Neuronal stem cell (in vitro differentiated cells): ENCODE data around the gene EGFL8.

Experiments
- DNase-seq: peaks from one replicate; pipeline ENCODE4 v3.0.0-alpha.2; 2013; ENCODE audit warnings: low spot score
- H2AFZ ChIP-seq: one replicate; pipeline ENCODE4 v1.6.1; 2013; ENCODE audit warnings: mild to moderate bottlenecking, low read length, inconsistent platforms
- H2AK5ac ChIP-seq: 2 replicates; pipeline ENCODE4 v1.6.1; 2013; ENCODE audit warnings: low read depth, mild to moderate bottlenecking, inconsistent platforms, low read length, moderate library complexity, mixed read lengths
- H2BK120ac ChIP-seq: 2 replicates; pipeline ENCODE4 v1.6.1; 2013; ENCODE audit warnings: low read depth, mild to moderate bottlenecking, inconsistent platforms, low read length, moderate library complexity, mixed read lengths
- H2BK12ac ChIP-seq: one replicate; pipeline ENCODE4 v1.6.1; 2013; ENCODE audit warnings: low read length, inconsistent platforms
- H2BK15ac ChIP-seq: 2 replicates; pipeline ENCODE4 v1.6.1; 2013; ENCODE audit warnings: mild to moderate bottlenecking, low read length, inconsistent platforms, mixed read lengths
- H2BK5ac ChIP-seq: one replicate; pipeline ENCODE4 v1.6.1; 2013; ENCODE audit warnings: inconsistent platforms, mild to moderate bottlenecking, low read length, moderate library complexity
- H3K14ac ChIP-seq: one replicate; pipeline ENCODE4 v1.6.1; 2013; ENCODE audit warnings: low read length, inconsistent platforms
- H3K18ac ChIP-seq: 2 replicates; pipeline ENCODE4 v1.6.1; 2013; ENCODE audit warnings: low read length, inconsistent platforms
- H3K23ac ChIP-seq: 2 replicates; pipeline ENCODE4 v1.6.1; 2013; ENCODE audit warnings: low read depth, mild to moderate bottlenecking, mixed read lengths, low read length, inconsistent platforms; ENCODE audit not compliant: poor library complexity
- H3K27ac ChIP-seq: replicated peaks from 3 replicates; pipeline ENCODE4 v1.5.1; 2013; ENCODE audit warnings: low read length, inconsistent platforms
- H3K27me3 ChIP-seq, 3 experiments: 2 replicates each; pipeline ENCODE4 v1.6.1; 2013; ENCODE audit warnings: low read length in 3 of 3, mild to moderate bottlenecking in 2 of 3, inconsistent platforms in 1 of 3, low read depth in 1 of 3, mixed read lengths in 1 of 3, moderate library complexity in 1 of 3; ENCODE audit not compliant: control insufficient read depth in 3 of 3, insufficient read depth in 3 of 3
- H3K36me3 ChIP-seq, 2 donors: replicated peaks in 1 of 2; 2 replicates each; pipeline ENCODE4 v1.6.1; 2013; ENCODE audit warnings: low read length in 2 of 2; ENCODE audit not compliant: control insufficient read depth in 2 of 2, insufficient read depth in 2 of 2
- H3K4ac ChIP-seq: 2 replicates; pipeline ENCODE4 v1.6.1; 2013; ENCODE audit warnings: inconsistent platforms, mild to moderate bottlenecking, low read length, moderate library complexity
- H3K4me1 ChIP-seq, 2 donors: 1 replicate in 1 of 2; 2 replicates in 1 of 2; pipeline ENCODE4 v1.6.1; 2013; ENCODE audit warnings: low read length in 2 of 2, low read depth in 1 of 2; ENCODE audit not compliant: control insufficient read depth in 2 of 2, insufficient read depth in 1 of 2
- H3K4me2 ChIP-seq: one replicate; pipeline ENCODE4 v1.6.1; 2013; ENCODE audit warnings: mild to moderate bottlenecking, low read length, inconsistent platforms; ENCODE audit not compliant: insufficient read depth, poor library complexity, severe bottlenecking
- H3K4me3 ChIP-seq, 2 donors: 2 replicates each; pipeline ENCODE4 v1.5.1; 2013; ENCODE audit warnings: low read length in 2 of 2, mild to moderate bottlenecking in 2 of 2, inconsistent platforms in 1 of 2, moderate library complexity in 1 of 2
- H3K79me1 ChIP-seq: one replicate; pipeline ENCODE4 v1.6.1; 2013; ENCODE audit warnings: low read depth, mild to moderate bottlenecking, inconsistent platforms, low read length, moderate library complexity
- H3K9ac ChIP-seq: one replicate; pipeline ENCODE4 v1.6.1; 2013; ENCODE audit warnings: mild to moderate bottlenecking, low read depth, low read length, inconsistent platforms; ENCODE audit not compliant: poor library complexity
- H3K9me3 ChIP-seq, 2 donors: replicated peaks in 1 of 2; 2 replicates each; pipeline versions ENCODE3 to v1.6.1; 2013; ENCODE audit warnings: low read length in 2 of 2, mild to moderate bottlenecking in 2 of 2, inconsistent platforms in 1 of 2, low read depth in 1 of 2, mixed read lengths in 1 of 2, moderate library complexity in 1 of 2; ENCODE audit not compliant: control insufficient read depth in 2 of 2, insufficient read depth in 1 of 2
- H4K8ac ChIP-seq: one replicate; pipeline ENCODE4 v1.6.1; 2013; ENCODE audit warnings: low read depth, mild to moderate bottlenecking, inconsistent platforms, low read length, moderate library complexity
- H4K91ac ChIP-seq: one replicate; pipeline ENCODE4 v1.6.1; 2013; ENCODE audit warnings: low read length, low read depth, mild to moderate bottlenecking, inconsistent platforms; ENCODE audit not compliant: poor library complexity
- WGBS, 2 donors: extraction: QIAGEN DNeasy Blood & Tissue Kit; methylation state at CpG; one replicate each; pipeline ENCODE4 v1.1.7; 2013; ENCODE audit warnings: missing lambda C conversion rate in 2 of 2, mixed read lengths in 1 of 2; ENCODE audit not compliant: insufficient read length in 2 of 2, insufficient replicate concordance in 1 of 2; ENCODE audit errors: extremely low coverage in 2 of 2; 5-methylcytosine and 5-hydroxymethylcytosine counted together

EGFL8 gene

GRCh38 chr6:32174416-32174815, 10.0 kb downstream of the EGFL8 start:
- Histone ChIP-seq H2AK5ac (no peak overlapping the region), H4K8ac (no peak overlapping the region), H2BK120ac (no peak overlapping the region), H4K91ac (no peak overlapping the region), H3K4me2 (no peak overlapping the region), H2AFZ (no peak overlapping the region), H3K27ac (no peak overlapping the region), H3K23ac (no peak overlapping the region), H3K4me3 (peak overlapping the region in 1 of 2 donors; percentile 72), H3K18ac (no peak overlapping the region), H2BK5ac (no peak overlapping the region), H3K9ac (no peak overlapping the region), H3K4ac (no peak overlapping the region), H3K27me3 (no peaks in the 10 kb centered on the region), H3K36me3 (peaks cover 20 to 38% of the 10 kb centered on the region in 2 donors), H3K9me3 (no peaks in the 10 kb centered on the region), H3K14ac (no peak overlapping the region), H3K79me1 (peaks cover 7% of the 10 kb centered on the region), H2BK15ac (no peak overlapping the region), H3K4me1 (peaks cover 9 to 16% of the 10 kb centered on the region in 2 donors), H2BK12ac (no peak overlapping the region)
- no peak for DNase-seq
- WGBS, 2 donors = no CpG with 5 or more reads among the region's 1 CpG

- H2AK5ac ChIP-seq = peak overlapping the region; percentile 47
- H4K8ac ChIP-seq = no peak overlapping the region
- peaks cover 9 to 16% of the 10 kb centered on the region in 2 donors for H3K4me1 ChIP-seq
- H2AFZ ChIP-seq = peak overlapping the region; percentile 74
- peak overlapping the region; percentile 67 for H2BK5ac ChIP-seq
- H2BK15ac ChIP-seq = no peak overlapping the region
- peak overlapping the region; percentile 97 for H3K18ac ChIP-seq
- H4K91ac ChIP-seq = no peak overlapping the region
- H3K36me3 ChIP-seq = peaks cover 12 to 35% of the 10 kb centered on the region in 2 donors
- WGBS, 2 donors = no CpG with 5 or more reads among the region's 2 CpGs
- H2BK12ac ChIP-seq = no peak overlapping the region
- no peaks in the 10 kb centered on the region for H3K27me3 ChIP-seq
- no peaks in the 10 kb centered on the region for H3K9me3 ChIP-seq
- DNase-seq = no peak
- H3K4ac ChIP-seq = no peak overlapping the region
- no peak overlapping the region for H3K14ac ChIP-seq
- H3K23ac ChIP-seq = peak overlapping the region; percentile 50
- H3K27ac ChIP-seq = no peak overlapping the region
- H3K9ac ChIP-seq = peak overlapping the region; percentile 99
- peak overlapping the region; percentile 67 for H3K4me2 ChIP-seq
- H3K4me3 ChIP-seq = peak overlapping the region; percentile 72 to 94
- H3K79me1 ChIP-seq = peaks cover 3% of the 10 kb centered on the region
- no peak overlapping the region for H2BK120ac ChIP-seq
Measured at GRCh38 chr6:32175322-32175710, 10.9 kb downstream of the EGFL8 start.

- peaks cover 9 to 16% of the 10 kb centered on the region in 2 donors for H3K4me1 ChIP-seq
- peak within 1 kb of the TSS; percentile 72 to 94 for H3K4me3 ChIP-seq
- H2BK120ac ChIP-seq = no peak within 1 kb of the TSS
- peak within 1 kb of the TSS; percentile 76 for H3K14ac ChIP-seq
- DNase-seq = peak; percentile 96
- peak within 1 kb of the TSS; percentile 47 for H2AK5ac ChIP-seq
- peak within 1 kb of the TSS; percentile 50 for H3K23ac ChIP-seq
- peak within 1 kb of the TSS; percentile 88 for H2BK12ac ChIP-seq
- peak within 1 kb of the TSS; percentile 68 for H3K4me2 ChIP-seq
- no peak within 1 kb of the TSS for H2BK15ac ChIP-seq
- peaks cover 3% of the 10 kb centered on the region for H3K79me1 ChIP-seq
- H3K27ac ChIP-seq = peak within 1 kb of the TSS; percentile 99
- peaks cover 9 to 34% of the 10 kb centered on the region in 2 donors for H3K36me3 ChIP-seq
- no CpG with 5 or more reads among the region's 27 CpGs for WGBS, 2 donors
- H3K4ac ChIP-seq = no peak within 1 kb of the TSS
- H4K8ac ChIP-seq = no peak within 1 kb of the TSS
- H3K9ac ChIP-seq = peak within 1 kb of the TSS; percentile 99
- no peaks in the 10 kb centered on the region for H3K27me3 ChIP-seq
- peak within 1 kb of the TSS; percentile 67 for H2BK5ac ChIP-seq
- peak within 1 kb of the TSS; percentile 97 for H3K18ac ChIP-seq
- no peak within 1 kb of the TSS for H4K91ac ChIP-seq
- H3K9me3 ChIP-seq = no peaks in the 10 kb centered on the region
- H2AFZ ChIP-seq = peak within 1 kb of the TSS; percentile 74
Measured at GRCh38 chr6:32175711-32176475, 11.5 kb downstream of the EGFL8 start, which contains the start of gene AGPAT1. AGPAT1 (minus strand) TSS chr6:32176084; CDS start chr6:32171496, 4,588 bp downstream.

GRCh38 chr6:32176476-32177182, 12.2 kb downstream of the EGFL8 start:
- H4K91ac ChIP-seq = no peak overlapping the region
- peak overlapping the region; percentile 13 for H2BK5ac ChIP-seq
- H3K27me3 ChIP-seq = no peaks in the 10 kb centered on the region
- DNase-seq = no peak
- no peak overlapping the region for H3K4ac ChIP-seq
- no CpG with 5 or more reads among the region's 5 CpGs for WGBS, 2 donors
- peaks cover 9 to 16% of the 10 kb centered on the region in 2 donors for H3K4me1 ChIP-seq
- H3K23ac ChIP-seq = no peak overlapping the region
- no peak overlapping the region for H4K8ac ChIP-seq
- no peak overlapping the region for H3K9ac ChIP-seq
- peak overlapping the region; percentile 73 for H3K18ac ChIP-seq
- no peak overlapping the region for H2AK5ac ChIP-seq
- H3K4me2 ChIP-seq = peak overlapping the region; percentile 68
- H2BK15ac ChIP-seq = no peak overlapping the region
- H3K79me1 ChIP-seq = peaks cover 3% of the 10 kb centered on the region
- peak overlapping the region; percentile 53 for H2AFZ ChIP-seq
- no peak overlapping the region for H2BK120ac ChIP-seq
- no peak overlapping the region for H2BK12ac ChIP-seq
- no peaks in the 10 kb centered on the region for H3K9me3 ChIP-seq
- peaks cover 8 to 34% of the 10 kb centered on the region in 2 donors for H3K36me3 ChIP-seq
- H3K4me3 ChIP-seq = peak overlapping the region; percentile 72
- no peak overlapping the region for H3K14ac ChIP-seq
- peak overlapping the region; percentile 99 for H3K27ac ChIP-seq
